NB4 (cell line): ENCODE measurements around the gene RDH5.

Experiments used
- POLR2A ChIP-seq: IDR thresholded peaks from 2 replicates; pipeline ENCODE4 v1.6.1; 2011; ENCODE audit warnings: mild to moderate bottlenecking; ENCODE audit not compliant: insufficient read length; ENCODE audit errors: extremely low read depth
- TF ChIP-seq, protein P1 (sequence below): IDR thresholded peaks from one replicate; pipeline ENCODE4 v1.5.1; 2012; ENCODE audit warnings: low read depth, low read length

DNA sequence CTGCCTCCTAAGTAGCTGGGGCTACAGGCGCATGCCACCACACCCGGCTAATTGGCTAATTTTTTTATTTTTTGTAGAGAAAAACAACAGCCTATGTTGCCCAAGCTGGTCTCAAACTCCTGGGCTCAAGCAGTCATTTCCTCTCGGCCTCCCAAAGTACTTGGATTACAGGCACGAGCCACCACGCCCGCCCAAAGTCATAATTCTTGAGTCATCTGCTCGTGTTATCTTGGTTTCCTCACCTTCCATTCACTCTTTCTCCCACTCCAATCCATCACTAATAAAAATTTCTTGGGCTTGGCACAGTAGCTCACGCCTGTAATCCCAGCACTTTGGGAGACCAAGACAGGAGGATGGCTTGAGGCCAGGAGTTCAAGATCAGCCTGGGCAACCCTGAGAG, 44.5 kb upstream of the RDH5 start:
- TF ChIP-seq, protein P1, sequence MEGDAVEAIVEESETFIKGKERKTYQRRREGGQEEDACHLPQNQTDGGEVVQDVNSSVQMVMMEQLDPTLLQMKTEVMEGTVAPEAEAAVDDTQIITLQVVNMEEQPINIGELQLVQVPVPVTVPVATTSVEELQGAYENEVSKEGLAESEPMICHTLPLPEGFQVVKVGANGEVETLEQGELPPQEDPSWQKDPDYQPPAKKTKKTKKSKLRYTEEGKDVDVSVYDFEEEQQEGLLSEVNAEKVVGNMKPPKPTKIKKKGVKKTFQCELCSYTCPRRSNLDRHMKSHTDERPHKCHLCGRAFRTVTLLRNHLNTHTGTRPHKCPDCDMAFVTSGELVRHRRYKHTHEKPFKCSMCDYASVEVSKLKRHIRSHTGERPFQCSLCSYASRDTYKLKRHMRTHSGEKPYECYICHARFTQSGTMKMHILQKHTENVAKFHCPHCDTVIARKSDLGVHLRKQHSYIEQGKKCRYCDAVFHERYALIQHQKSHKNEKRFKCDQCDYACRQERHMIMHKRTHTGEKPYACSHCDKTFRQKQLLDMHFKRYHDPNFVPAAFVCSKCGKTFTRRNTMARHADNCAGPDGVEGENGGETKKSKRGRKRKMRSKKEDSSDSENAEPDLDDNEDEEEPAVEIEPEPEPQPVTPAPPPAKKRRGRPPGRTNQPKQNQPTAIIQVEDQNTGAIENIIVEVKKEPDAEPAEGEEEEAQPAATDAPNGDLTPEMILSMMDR: no peak
- TF ChIP-seq POLR2A: no peak
